ENCODE measurements around the gene MTHFD1L.

DNA sequence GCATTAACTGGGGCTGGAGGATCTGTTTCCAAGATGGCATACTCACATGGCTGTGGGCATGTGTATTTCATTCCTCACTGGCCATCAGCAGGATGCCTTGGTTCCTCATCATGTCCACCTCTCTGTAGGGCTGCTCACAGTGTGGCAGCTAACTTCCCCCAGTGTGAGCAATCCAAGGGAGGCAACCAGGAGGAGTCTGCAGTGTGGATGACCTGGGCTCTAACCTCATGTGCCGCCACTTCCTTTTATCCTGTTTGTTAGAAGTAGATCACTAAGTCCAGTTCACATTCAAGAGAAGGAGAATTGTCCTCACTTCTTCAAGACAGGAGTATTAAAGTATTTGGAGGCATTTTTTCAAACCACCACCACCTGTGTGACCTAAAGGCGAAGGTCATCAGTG is 54.4 kb downstream of the MTHFD1L start:
- TF ChIP-seq, protein P1, sequence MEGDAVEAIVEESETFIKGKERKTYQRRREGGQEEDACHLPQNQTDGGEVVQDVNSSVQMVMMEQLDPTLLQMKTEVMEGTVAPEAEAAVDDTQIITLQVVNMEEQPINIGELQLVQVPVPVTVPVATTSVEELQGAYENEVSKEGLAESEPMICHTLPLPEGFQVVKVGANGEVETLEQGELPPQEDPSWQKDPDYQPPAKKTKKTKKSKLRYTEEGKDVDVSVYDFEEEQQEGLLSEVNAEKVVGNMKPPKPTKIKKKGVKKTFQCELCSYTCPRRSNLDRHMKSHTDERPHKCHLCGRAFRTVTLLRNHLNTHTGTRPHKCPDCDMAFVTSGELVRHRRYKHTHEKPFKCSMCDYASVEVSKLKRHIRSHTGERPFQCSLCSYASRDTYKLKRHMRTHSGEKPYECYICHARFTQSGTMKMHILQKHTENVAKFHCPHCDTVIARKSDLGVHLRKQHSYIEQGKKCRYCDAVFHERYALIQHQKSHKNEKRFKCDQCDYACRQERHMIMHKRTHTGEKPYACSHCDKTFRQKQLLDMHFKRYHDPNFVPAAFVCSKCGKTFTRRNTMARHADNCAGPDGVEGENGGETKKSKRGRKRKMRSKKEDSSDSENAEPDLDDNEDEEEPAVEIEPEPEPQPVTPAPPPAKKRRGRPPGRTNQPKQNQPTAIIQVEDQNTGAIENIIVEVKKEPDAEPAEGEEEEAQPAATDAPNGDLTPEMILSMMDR (IDR thresholded peaks at IDR 0.05; ENCODE audit: low read depth, low read length, poor library complexity, severe bottlenecking): no peak
- TF ChIP-seq EZH2phosphoT487 (IDR thresholded peaks at IDR 0.05; ENCODE audit: borderline replicate concordance, low read length): no peak

Measured in DOHH2 (cell line).